ENCODE results near the gene RPSA. TPM values are rescaled to one million over a fixed set of nuclear protein-coding genes. Genes with fewer than 3 reads are reported as not detected.

RPSA gene
- total and polyA plus RNA-seq, 9 of the 15 experiments (the other 6 are each of a cell fraction or from before 2014, with no cell fraction given) = 2,290 to 4,272 (median 2,730) TPM

GRCh38 chr3:39449796-39450195 is 43.3 kb downstream of the RPSA start:
- intact Hi-C loops (cut with micrococcal nuclease) = loop anchor here (2.0 to 10.0 kb wide), 3 partner anchors 33 to 725 kb away; no protein-coding TSS in a partner anchor
- H3K9me3 ChIP-seq (replicated peaks; ENCODE audit: control insufficient read depth, insufficient read depth, low read depth, low read length) = no peaks in the 10 kb centered on the region
- in situ Hi-C loops (cut with MboI) = no loop called here
- H3K9ac ChIP-seq (ENCODE audit: insufficient read depth in 1 of 2, low read depth in 2 of 2, low read length in 2 of 2) = no peak overlapping the region
- no peaks in the 10 kb centered on the region for H4K20me1 ChIP-seq (replicated peaks; ENCODE audit: control insufficient read depth, insufficient read depth, low read length)
- H3K36me3 ChIP-seq (ENCODE audit: control insufficient read depth, insufficient read depth, low read length) = no peaks in the 10 kb centered on the region
- POLR2A ChIA-PET = interaction anchor here (0.7 to 0.9 kb wide), 2 partner anchors 11 to 247 kb away, joined by 3 read pairs; no protein-coding TSS in a partner anchor
- H3K4me3 ChIP-seq = no peak overlapping the region
- H3K9me1 ChIP-seq (ENCODE audit: control insufficient read depth, insufficient read depth, low read length) = no peaks in the 10 kb centered on the region
- WGBS (ENCODE audit: insufficient coverage, low coverage, missing lambda C conversion rate) = 0% methylated on average over 3 of the region's 3 CpGs
- DNase-seq (ENCODE audit: extremely low read depth in 1 of 4, low spot score in 3 of 4) (no peak), FAIRE-seq (no peak), ATAC-seq (no peak)
- no TSS peak for BruUV-seq (replicated peaks)
- CTCF ChIA-PET (ENCODE audit: low intra/inter-chr PET ratio) = no interaction called here
- no peak overlapping the region for H3K4me2 ChIP-seq (ENCODE audit: insufficient read depth, low read length)
- peaks cover 0 to 12% of the 10 kb centered on the region in 2 experiments; a peak in 2 of 5 replicates for H3K4me1 ChIP-seq (replicated peaks in 1 of 2; ENCODE audit: control insufficient read depth in 2 of 2, insufficient read depth in 2 of 2, low read length in 2 of 2)
- H3K27ac ChIP-seq (ENCODE audit: extremely low read depth, low read depth, low read length) = no peak overlapping the region
- H3K27me3 ChIP-seq (ENCODE audit: control insufficient read depth in 2 of 2, insufficient read depth in 2 of 2, low read length in 2 of 2) = peaks cover 0 to 10% of the 10 kb centered on the region in 2 experiments; a peak in 3 of 5 replicates
- no peaks in the 10 kb centered on the region for H3K79me2 ChIP-seq (ENCODE audit: control insufficient read depth, insufficient read depth, low read length)
- TF ChIP-seq RFX1 (IDR thresholded peaks at IDR 0.05) (no peak), ATF1 (CRISPR knock-in tag; IDR thresholded peaks at IDR 0.05) (no peak), ATF1 (tag; IDR thresholded peaks at IDR 0.05) (no peak), TFE3 (CRISPR knock-in tag; IDR thresholded peaks at IDR 0.05) (no peak), KDM5B (IDR thresholded peaks at IDR 0.05; ENCODE audit: insufficient replicate concordance, low read depth, low read length) (no peak), ZNF217 (CRISPR knock-in tag; IDR thresholded peaks at IDR 0.05) (no peak), PHF21A (IDR thresholded peaks at IDR 0.05; ENCODE audit: borderline replicate concordance, low read depth) (no peak), ZNF77 (CRISPR knock-in tag; IDR thresholded peaks at IDR 0.05) (no peak), THRB (CRISPR knock-in tag; conservative IDR thresholded peaks at IDR 0.05) (no peak)
- H2AFZ ChIP-seq (ENCODE audit: low read depth, low read length) = no peak overlapping the region
